DOHH2 (cell line): ENCODE data around the gene SPRY1.

Experiments
- H3F3A ChIP-seq: fragments of 200-600 bp; sonication (generic), shearing (Covaris generic); 2 replicates; pipeline ENCODE4 v1.6.0; 2016; ENCODE audit warnings: antibody characterized with exemption, mild to moderate bottlenecking; ENCODE audit not compliant: control insufficient read depth, insufficient read depth
- H3K27ac ChIP-seq: fragments of 200-600 bp; sonication (generic); 2 replicates; pipeline ENCODE4 v1.5.1; 2014; ENCODE audit warnings: low read depth, mild to moderate bottlenecking, low read length, moderate library complexity
- H3K27me3 ChIP-seq: fragments of 200-600 bp; sonication (generic); 2 replicates; pipeline ENCODE4 v1.6.1; 2014; ENCODE audit warnings: mild to moderate bottlenecking, low read length, mixed read lengths; ENCODE audit not compliant: control insufficient read depth
- H3K36me3 ChIP-seq: fragments of 200-600 bp; sonication (generic); 2 replicates; pipeline ENCODE4 v1.6.1; 2014; ENCODE audit warnings: mild to moderate bottlenecking, low read length, moderate library complexity, mixed read lengths; ENCODE audit not compliant: control insufficient read depth
- H3K4me1 ChIP-seq: fragments of 200-600 bp; sonication (generic); 2 replicates; pipeline ENCODE4 v1.6.1; 2014; ENCODE audit warnings: mild to moderate bottlenecking, low read length, mixed read lengths; ENCODE audit not compliant: control insufficient read depth
- H3K4me2 ChIP-seq: fragments of 200-600 bp; sonication (generic); 2 replicates; pipeline ENCODE4 v1.6.0; 2014; ENCODE audit warnings: mild to moderate bottlenecking, low read length, moderate library complexity
- H3K4me3 ChIP-seq: fragments of 200-600 bp; sonication (generic); 2 replicates; pipeline ENCODE4 v1.5.1; 2014; ENCODE audit warnings: mild to moderate bottlenecking, low read length, mixed read lengths
- H3K79me2 ChIP-seq: fragments of 200-600 bp; sonication (generic); 2 replicates; pipeline ENCODE4 v1.6.1; 2014; ENCODE audit warnings: mild to moderate bottlenecking, low read length, mixed read lengths; ENCODE audit not compliant: control insufficient read depth
- H3K9me2 ChIP-seq: fragments of 200-600 bp; sonication (generic); replicated peaks from 2 replicates; pipeline ENCODE4 v1.6.1; 2014; ENCODE audit warnings: mild to moderate bottlenecking, low read length, mixed read lengths; ENCODE audit not compliant: control insufficient read depth
- H3K9me3 ChIP-seq: fragments of 200-600 bp; sonication (generic); 2 replicates; pipeline ENCODE4 v1.6.1; 2014; ENCODE audit warnings: antibody characterized with exemption, low read length, mixed read lengths; ENCODE audit not compliant: control insufficient read depth, insufficient read depth
- H4K20me1 ChIP-seq: fragments of 200-600 bp; sonication (generic); 2 replicates; pipeline ENCODE4 v1.6.0; 2014; ENCODE audit warnings: low read depth, mild to moderate bottlenecking, antibody characterized with exemption, low read length, moderate library complexity; ENCODE audit not compliant: control insufficient read depth, insufficient read depth
- CTCF ChIP-seq: fragments of 200-600 bp; sonication (generic); IDR thresholded peaks from one replicate; pipeline ENCODE4 v1.5.1; 2014; ENCODE audit warnings: antibody characterized with exemption, mild to moderate bottlenecking, low read depth, low read length; ENCODE audit not compliant: poor library complexity, severe bottlenecking
- EZH2phosphoT487 ChIP-seq: fragments of 200-600 bp; sonication (generic); IDR thresholded peaks from 2 replicates; pipeline ENCODE4 v1.6.1; 2017; ENCODE audit warnings: borderline replicate concordance, mild to moderate bottlenecking, antibody characterized with exemption, low read length, moderate library complexity, mixed read lengths

SPRY1 gene

GRCh38 chr4:123359449-123360315, 36.9 kb upstream of the SPRY1 start:
- Histone ChIP-seq H3K36me3 (no peaks in the 10 kb centered on the region), H3K9me2 (no peaks in the 10 kb centered on the region), H3K27ac (no peak overlapping the region), H3F3A (no peaks in the 10 kb centered on the region), H3K27me3 (no peaks in the 10 kb centered on the region), H4K20me1 (no peaks in the 10 kb centered on the region), H3K4me2 (no peak overlapping the region), H3K4me1 (peaks cover 23% of the 10 kb centered on the region), H3K9me3 (no peaks in the 10 kb centered on the region), H3K79me2 (no peaks in the 10 kb centered on the region), H3K4me3 (no peak overlapping the region)
- TF ChIP-seq CTCF (no peak), EZH2phosphoT487 (no peak)

- Histone ChIP-seq H3K9me3 (no peaks in the 10 kb centered on the region), H3K4me1 (peaks cover 26% of the 10 kb centered on the region), H3K4me2 (no peak overlapping the region), H3K27ac (no peak overlapping the region), H3K9me2 (no peaks in the 10 kb centered on the region), H3K4me3 (no peak overlapping the region), H3K27me3 (no peaks in the 10 kb centered on the region), H3K79me2 (no peaks in the 10 kb centered on the region), H3F3A (no peaks in the 10 kb centered on the region), H3K36me3 (no peaks in the 10 kb centered on the region), H4K20me1 (no peaks in the 10 kb centered on the region)
- TF ChIP-seq CTCF: no peak
- TF ChIP-seq EZH2phosphoT487: no peak
Observed at GRCh38 chr4:123361195-123361861, 35.3 kb upstream of the SPRY1 start.

GRCh38 chr4:123362103-123362502, 34.5 kb upstream of the SPRY1 start:
- TF ChIP-seq EZH2phosphoT487: no peak
- TF ChIP-seq CTCF: no peak
- H3K4me3 ChIP-seq: no peak overlapping the region

More at GRCh38 chr4:123362103-123362502, 34.5 kb upstream of the SPRY1 start:
- no peak overlapping the region for H3K4me2 ChIP-seq
- peaks cover 26% of the 10 kb centered on the region for H3K4me1 ChIP-seq
- H3K36me3 ChIP-seq: no peaks in the 10 kb centered on the region
- no peaks in the 10 kb centered on the region for H3K9me3 ChIP-seq
- no peaks in the 10 kb centered on the region for H3F3A ChIP-seq
- no peaks in the 10 kb centered on the region for H3K27me3 ChIP-seq
- H3K79me2 ChIP-seq: no peaks in the 10 kb centered on the region
- H4K20me1 ChIP-seq: no peaks in the 10 kb centered on the region
- H3K27ac ChIP-seq: no peak overlapping the region
- no peaks in the 10 kb centered on the region for H3K9me2 ChIP-seq
